ENCODE results near the gene TMOD2. TPM values are rescaled to one million over a fixed set of nuclear protein-coding genes. Genes with fewer than 3 reads are reported as not detected.

Gene TMOD2
- total RNA-seq, 1 donor from 2014 or later = 14.6 TPM

- H3K9me3 Mint-ChIP-seq = no peaks in the 10 kb centered on the region
- H3K36me3 Mint-ChIP-seq (ENCODE audit: low read depth) = peaks cover 56% of the 10 kb centered on the region
- H3K27me3 Mint-ChIP-seq = no peaks in the 10 kb centered on the region
- CTCF ChIA-PET = no interaction called here
- H3K27ac Mint-ChIP-seq = no peak overlapping the region
- peaks cover 6% of the 10 kb centered on the region for H3K4me1 Mint-ChIP-seq
- no peak for ATAC-seq (ENCODE audit: low read depth)
- intact Hi-C loops (cut with micrococcal nuclease) = no loop called here
- POLR2A ChIA-PET = no interaction called here
- DNase-seq = no peak
- no peak overlapping the region for H3K4me3 Mint-ChIP-seq
- TF ChIP-seq CTCF (IDR thresholded peaks at IDR 0.05) = no peak
These were observed 52.6 kb downstream of the TMOD2 start for GRCh38 chr15:51803965-51804364.

- H3K36me3 Mint-ChIP-seq (ENCODE audit: low read depth) = peaks cover 51% of the 10 kb centered on the region
- no peaks in the 10 kb centered on the region for H3K9me3 Mint-ChIP-seq
- H3K4me3 Mint-ChIP-seq = no peak overlapping the region
- intact Hi-C loops (cut with micrococcal nuclease) = no loop called here
- no peak overlapping the region for H3K27ac Mint-ChIP-seq
- ATAC-seq (ENCODE audit: low read depth) (no peak), DNase-seq (no peak)
- CTCF ChIA-PET = no interaction called here
- no peaks in the 10 kb centered on the region for H3K27me3 Mint-ChIP-seq
- POLR2A ChIA-PET = no interaction called here
- H3K4me1 Mint-ChIP-seq = peaks cover 5% of the 10 kb centered on the region
- no peak for TF ChIP-seq CTCF (IDR thresholded peaks at IDR 0.05)
These were observed 54.7 kb downstream of the TMOD2 start for GRCh38 chr15:51806123-51806522.

- Mint-ChIP-seq H3K27ac (no peak overlapping the region), H3K4me3 (no peak overlapping the region), H3K27me3 (no peaks in the 10 kb centered on the region), H3K4me1 (no peaks in the 10 kb centered on the region), H3K9me3 (no peaks in the 10 kb centered on the region), H3K36me3 (ENCODE audit: low read depth) (peaks cover 48% of the 10 kb centered on the region)
- ChIA-PET CTCF (no interaction called here), POLR2A (no interaction called here)
- no peak for ATAC-seq (ENCODE audit: low read depth)
- no peak for DNase-seq
- no peak for TF ChIP-seq CTCF (IDR thresholded peaks at IDR 0.05)
- intact Hi-C loops (cut with micrococcal nuclease) = no loop called here
These were observed 58.1 kb downstream of the TMOD2 start for GRCh38 chr15:51809457-51809856.

DNA sequence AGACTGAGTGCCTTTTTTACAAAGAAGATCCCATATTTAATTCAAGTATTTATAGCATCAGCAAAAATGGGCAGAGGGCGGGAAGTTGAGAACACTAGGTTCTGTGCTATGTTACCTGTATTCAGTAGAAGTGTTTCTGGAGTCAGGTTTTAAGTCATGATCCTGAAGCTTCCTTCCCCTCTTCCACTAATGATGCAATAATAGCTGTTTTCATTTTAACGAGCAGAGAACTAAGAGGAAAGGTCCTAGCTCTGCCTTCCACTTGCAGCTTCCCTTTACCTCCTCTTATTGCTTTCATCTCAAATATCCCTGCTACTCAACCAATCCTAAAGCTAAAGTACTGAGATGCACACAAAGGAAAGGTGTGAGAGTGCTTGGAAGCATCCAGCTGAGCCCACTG lies 61.2 kb downstream of the TMOD2 start:
- Mint-ChIP-seq H3K27me3 (no peaks in the 10 kb centered on the region), H3K36me3 (ENCODE audit: low read depth) (peaks cover 32% of the 10 kb centered on the region), H3K27ac (no peak overlapping the region), H3K9me3 (no peaks in the 10 kb centered on the region), H3K4me1 (no peaks in the 10 kb centered on the region), H3K4me3 (no peak overlapping the region)
- CTCF ChIA-PET = no interaction called here
- POLR2A ChIA-PET = no interaction called here
- no peak for TF ChIP-seq CTCF (IDR thresholded peaks at IDR 0.05)
- intact Hi-C loops (cut with micrococcal nuclease) = no loop called here
- no peak for ATAC-seq (ENCODE audit: low read depth)
- no peak for DNase-seq

- ATAC-seq (ENCODE audit: low read depth) (no peak), DNase-seq (no peak)
- Mint-ChIP-seq H3K27me3 (no peaks in the 10 kb centered on the region), H3K36me3 (ENCODE audit: low read depth) (peaks cover 20% of the 10 kb centered on the region), H3K4me1 (no peaks in the 10 kb centered on the region), H3K9me3 (no peaks in the 10 kb centered on the region), H3K4me3 (no peak overlapping the region), H3K27ac (no peak overlapping the region)
- TF ChIP-seq CTCF (IDR thresholded peaks at IDR 0.05) = no peak
- ChIA-PET CTCF (no interaction called here), POLR2A (no interaction called here)
- intact Hi-C loops (cut with micrococcal nuclease) = no loop called here
These were observed 63.2 kb downstream of the TMOD2 start for GRCh38 chr15:51814606-51815005.

Measured in activated B cell treated with CpG ODN at 0.5 μM for 24 hours (primary cell).